Gastrocnemius medialis (tissue), 4 donors: ENCODE measurements around the gene SUGCT. TPM values are rescaled to one million over a fixed set of nuclear protein-coding genes. Genes with fewer than 3 reads are reported as not detected.
"Not testable (repeated sequence)": the region's sequence is repeated elsewhere in the genome, so short reads cannot be mapped to it uniquely, and the experiment has no call there.

Source experiments
- ATAC-seq, 2 donors: fragments of 150-250 bp; one replicate each; pipeline ENCODE4 v1.9.1; 2016
- DNase-seq, 2 donors: peaks; one replicate each; pipeline ENCODE4 v3.0.0-alpha.2; 2019
- H3K27ac ChIP-seq, 4 donors: fragments of 200-600 bp; sonication (generic); 1 replicate in 1 of 4; 2 replicates in 3 of 4; pipeline ENCODE4 v1.5.1; 2016 to 2018; ENCODE audit warnings: mild to moderate bottlenecking in 2 of 4, moderate library complexity in 1 of 4
- H3K27me3 ChIP-seq, 3 donors: fragments of 200-600 bp; sonication (generic) in 2 of 3; 1 replicate in 1 of 3; 2 replicates in 2 of 3; pipeline versions ENCODE4 v1.5.1 to v1.6.0; 2016 to 2019; ENCODE audit warnings: mild to moderate bottlenecking in 1 of 3, moderate library complexity in 1 of 3
- H3K36me3 ChIP-seq, 2 donors: fragments of 200-600 bp; sonication (generic) in 1 of 2; one replicate each; pipeline ENCODE4 v1.5.1; 2017 to 2018
- H3K4me1 ChIP-seq, 2 donors: fragments of 200-600 bp; sonication (generic) in 1 of 2; one replicate each; pipeline ENCODE4 v1.5.1; 2016 to 2017; ENCODE audit warnings: mild to moderate bottlenecking in 2 of 2
- H3K4me3 ChIP-seq, 4 donors: fragments of 200-600 bp; sonication (generic) in 3 of 4; 1 replicate in 1 of 4; 2 replicates in 3 of 4; pipeline ENCODE4 v1.5.1; 2016 to 2019; ENCODE audit warnings: mild to moderate bottlenecking in 2 of 4
- H3K9me3 ChIP-seq, 3 donors: fragments of 200-600 bp; sonication (generic) in 2 of 3; 1 replicate in 1 of 3; 2 replicates in 2 of 3; pipeline ENCODE4 v1.5.1; 2016 to 2019
- CTCF ChIP-seq, 5 experiments: fragments of 450-650 bp in 3 of 5; fragments of 200-600 bp in 2 of 5; sonication (generic) in 2 of 5; IDR thresholded peaks in 4 of 5; conservative IDR thresholded peaks in 1 of 5; 1 replicate in 4 of 5; 2 replicates in 1 of 5; pipeline ENCODE4 v1.5.1; 2016 to 2019; ENCODE audit warnings: antibody characterized with exemption in 5 of 5, mild to moderate bottlenecking in 3 of 5, moderate library complexity in 3 of 5
- POLR2A ChIP-seq, 2 donors: fragments of 450-650 bp; IDR thresholded peaks; one replicate each; pipeline ENCODE4 v1.6.1; 2017; ENCODE audit warnings: antibody characterized with exemption in 2 of 2, mild to moderate bottlenecking in 2 of 2, moderate library complexity in 2 of 2
- in situ Hi-C, 4 donors: fragments of 200-750 bp; cut with MboI; loops; one replicate each; pipeline versions ENCODE4 v1.15.0 to v1.8.0; 2017; ENCODE audit warnings: low sequenced_read_pairs in 4 of 4
- intact Hi-C: fragments of 100-400 bp; cut with DNase I; formaldehyde crosslinking; loops from one replicate; pipeline ENCODE4 v1.15.1; 2023; ENCODE audit warnings: low total_unique reads
- total RNA-seq, 4 donors: library from RNA; depleted of rRNA; stranded (reverse); fragments of >200 nt; gene quantifications; one replicate each; pipeline versions ENCODE4 v1.1.0 to v1.2.3, GENCODE V29; 2016

The SUGCT gene
- total RNA-seq, 4 donors from 2014 or later: 2.3 to 3.5 (median 2.9) TPM

- Histone ChIP-seq H3K27me3 (no peaks in the 10 kb centered on the region), H3K4me1 (no peaks in the 10 kb centered on the region), H3K9me3 (no peaks in the 10 kb centered on the region), H3K27ac (no peak overlapping the region), H3K36me3 (no peaks in the 10 kb centered on the region), H3K4me3 (no peak overlapping the region)
- TF ChIP-seq POLR2A (IDR thresholded peaks at IDR 0.05) (no peak), CTCF (IDR thresholded peaks at IDR 0.05 in 4 of 5, conservative IDR thresholded peaks at IDR 0.05 in 1 of 5) (no peak)
- ATAC-seq: no peak
- intact Hi-C loops (no loop called here), in situ Hi-C loops (no loop called here)
- DNase-seq: no peak
These were observed 514.4 kb downstream of the SUGCT start for GRCh38 chr7:40649247-40649646.

- H3K27ac ChIP-seq, ATAC-seq, in situ Hi-C loops, H3K4me1 ChIP-seq, H3K9me3 ChIP-seq, intact Hi-C loops, H3K4me3 ChIP-seq, H3K27me3 ChIP-seq, H3K36me3 ChIP-seq, DNase-seq: not testable (repeated sequence)
These were observed 516.1 kb downstream of the SUGCT start for GRCh38 chr7:40650903-40651302.

DNA sequence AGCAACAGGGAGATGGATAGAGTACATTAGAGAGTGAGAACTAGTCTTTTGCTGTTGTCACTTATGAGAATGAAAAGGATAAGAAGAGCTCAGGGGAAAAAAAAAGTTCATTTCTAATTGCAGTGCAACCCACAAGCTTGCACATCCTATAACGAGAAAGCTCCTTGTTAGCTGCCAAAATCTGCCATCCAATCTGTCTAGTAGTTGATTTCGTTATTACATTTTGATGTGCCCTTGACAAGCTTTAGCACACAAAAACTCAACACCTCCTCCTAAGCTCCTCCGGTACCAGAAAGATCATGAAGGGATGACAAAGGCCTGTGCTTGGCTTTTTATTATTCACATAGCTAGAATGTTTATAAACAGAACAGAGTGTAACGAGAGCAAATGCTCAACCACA, 519.4 kb downstream of the SUGCT start:
- H3K27ac ChIP-seq: no peak overlapping the region

GRCh38 chr7:40655426-40655825, 520.6 kb downstream of the SUGCT start:
- no peaks in the 10 kb centered on the region for H3K9me3 ChIP-seq
- intact Hi-C loops: no loop called here
- peaks cover 0 to 10% of the 10 kb centered on the region in 2 donors for H3K4me1 ChIP-seq
- no peak for TF ChIP-seq POLR2A (IDR thresholded peaks at IDR 0.05)
- TF ChIP-seq CTCF (IDR thresholded peaks at IDR 0.05 in 4 of 5, conservative IDR thresholded peaks at IDR 0.05 in 1 of 5): no peak
- no peak for ATAC-seq
- DNase-seq: no peak
- no peak overlapping the region for H3K27ac ChIP-seq
- in situ Hi-C loops: no loop called here
- no peak overlapping the region for H3K4me3 ChIP-seq
- no peaks in the 10 kb centered on the region for H3K36me3 ChIP-seq
- no peaks in the 10 kb centered on the region for H3K27me3 ChIP-seq

More for the DNA sequence above, 519.4 kb downstream of the SUGCT start:
- Histone ChIP-seq H3K27me3 (no peaks in the 10 kb centered on the region), H3K36me3 (no peaks in the 10 kb centered on the region), H3K9me3 (no peaks in the 10 kb centered on the region), H3K4me3 (no peak overlapping the region), H3K4me1 (peaks cover 0 to 7% of the 10 kb centered on the region in 2 donors)
- TF ChIP-seq POLR2A (IDR thresholded peaks at IDR 0.05): no peak
- intact Hi-C loops: no loop called here
- DNase-seq (no peak), ATAC-seq (no peak)
- in situ Hi-C loops: no loop called here

GRCh38 chr7:40656349-40656748, 521.5 kb downstream of the SUGCT start:
- H3K4me1 ChIP-seq: peaks cover 0 to 10% of the 10 kb centered on the region in 2 donors
- H3K27ac ChIP-seq: no peak overlapping the region
- ATAC-seq (no peak), DNase-seq (no peak)
- TF ChIP-seq POLR2A (IDR thresholded peaks at IDR 0.05) (no peak), CTCF (IDR thresholded peaks at IDR 0.05 in 4 of 5, conservative IDR thresholded peaks at IDR 0.05 in 1 of 5) (no peak)
- intact Hi-C loops: no loop called here
- H3K9me3 ChIP-seq: no peaks in the 10 kb centered on the region
- H3K4me3 ChIP-seq: no peak overlapping the region
- no peaks in the 10 kb centered on the region for H3K27me3 ChIP-seq
- no peaks in the 10 kb centered on the region for H3K36me3 ChIP-seq
- in situ Hi-C loops: no loop called here

- in situ Hi-C loops: no loop called here
- peaks cover 0 to 10% of the 10 kb centered on the region in 2 donors for H3K4me1 ChIP-seq
These were observed 523.9 kb downstream of the SUGCT start for GRCh38 chr7:40658729-40659128.

More at GRCh38 chr7:40658729-40659128, 523.9 kb downstream of the SUGCT start:
- no peak overlapping the region for H3K27ac ChIP-seq
- no peaks in the 10 kb centered on the region for H3K36me3 ChIP-seq
- no peaks in the 10 kb centered on the region for H3K27me3 ChIP-seq
- DNase-seq (no peak), ATAC-seq (no peak)
- TF ChIP-seq POLR2A (IDR thresholded peaks at IDR 0.05) (no peak), CTCF (IDR thresholded peaks at IDR 0.05 in 4 of 5, conservative IDR thresholded peaks at IDR 0.05 in 1 of 5) (no peak)
- intact Hi-C loops: no loop called here
- H3K4me3 ChIP-seq: no peak overlapping the region
- no peaks in the 10 kb centered on the region for H3K9me3 ChIP-seq
